Measurements from ENCODE around the gene LPP. TPM values are rescaled to one million over a fixed set of nuclear protein-coding genes. Genes with fewer than 3 reads are reported as not detected.

LPP gene
- total and polyA plus RNA-seq, 2 of the 13 experiments (the other 11 are each of a cell fraction or from before 2014, with no cell fraction given) = 19.2 to 29.9 TPM

GRCh38 chr3:188754267-188754666 lies 600.3 kb downstream of the LPP start:
- 98% methylated on average over 5 of the region's 5 CpGs for WGBS (ENCODE audit: low lambda C conversion rate)
- Histone ChIP-seq H3K4me3 (replicated peaks in 1 of 3; ENCODE audit: insufficient read depth in 1 of 3, low read depth in 2 of 3, low read length in 3 of 3) (no peak overlapping the region), H3K36me3 (replicated peaks in 1 of 2; ENCODE audit: control insufficient read depth in 1 of 2, insufficient read depth in 2 of 2, low read length in 2 of 2) (no peaks in the 10 kb centered on the region; a peak in 2 of 5 replicates), H3K79me2 (ENCODE audit: insufficient read depth, low read length) (no peaks in the 10 kb centered on the region), H3K27me3 (ENCODE audit: control insufficient read depth in 1 of 2, insufficient read depth in 2 of 2, low read length in 2 of 2) (no peaks in the 10 kb centered on the region), H2AFZ (ENCODE audit: low read length) (no peak overlapping the region), H3K9me3 (ENCODE audit: low read length) (peaks cover 5% of the 10 kb centered on the region; the same call in 1 of the 2 replicates), H3K9ac (ENCODE audit: insufficient read depth, low read depth, low read length) (no peak overlapping the region), H3K4me2 (ENCODE audit: low read depth, low read length) (no peak overlapping the region), H4K20me1 (ENCODE audit: insufficient read depth, low read length) (no peaks in the 10 kb centered on the region), H3K27ac (ENCODE audit: extremely low read length, insufficient read depth, low read length) (no peak overlapping the region), H3K4me1 (ENCODE audit: insufficient read depth, low read length) (peaks cover 11% of the 10 kb centered on the region)
- BruUV-seq (replicated peaks) = no TSS peak
- FAIRE-seq = no peak
- DNase-seq (ENCODE audit: low spot score) = no peak
- CTCF ChIA-PET (ENCODE audit: low intra/inter-chr PET ratio, low total read pairs) = no interaction called here
- ATAC-seq = no peak
- intact Hi-C loops (cut with micrococcal nuclease; ENCODE audit: unreplicated experiment) = no loop called here
- no peak for TF ChIP-seq HMGXB3 (CRISPR knock-in tag; IDR thresholded peaks at IDR 0.05; ENCODE audit: borderline replicate concordance)
- no peak for TF ChIP-seq SMYD3 (CRISPR knock-in tag; IDR thresholded peaks at IDR 0.05)
- no peak for TF ChIP-seq LCORL (IDR thresholded peaks at IDR 0.05)
- TF ChIP-seq LCORL (CRISPR knock-in tag; IDR thresholded peaks at IDR 0.05) = no peak
- TF ChIP-seq ZFAT (CRISPR knock-in tag; conservative IDR thresholded peaks at IDR 0.05) = no peak
- in situ Hi-C loops (cut with HindIII; ENCODE audit: extremely low pct_ligation_motif_present, low pct_unique_long_range_greater_than_20kb) = no loop called here
- POLR2A ChIA-PET = no interaction called here
